HG03108 (cell line): ENCODE measurements around the gene NFU1.
"Not testable (repeated sequence)": the region's sequence is repeated elsewhere in the genome, so short reads cannot be mapped to it uniquely, and the experiment has no call there.

Source experiments
- ATAC-seq: cut with Tn5 transposase; IDR thresholded peaks from one replicate; pipeline ENCODE4 v1.9.1; 2021; ENCODE audit warnings: moderate library complexity; ENCODE audit not compliant: unreplicated experiment

NFU1 gene

GRCh38 chr2:69452687-69453086 is 15.5 kb upstream of the NFU1 start:
- no peak for ATAC-seq

GRCh38 chr2:69450735-69451416 is 13.6 kb upstream of the NFU1 start:
- no peak for ATAC-seq

GRCh38 chr2:69449906-69450305 is 12.7 kb upstream of the NFU1 start:
- ATAC-seq = no peak

- ATAC-seq = not testable (repeated sequence)
Measured at GRCh38 chr2:69443673-69444072, 6.4 kb upstream of the NFU1 start.

- not testable (repeated sequence) for ATAC-seq
Measured at GRCh38 chr2:69439499-69439898, 2.3 kb upstream of the NFU1 start.

- ATAC-seq = no peak
Measured at GRCh38 chr2:69438580-69438979, 1.3 kb upstream of the NFU1 start.

GRCh38 chr2:69437751-69438154 is 518 bp upstream of the NFU1 start:
- no peak for ATAC-seq

- no peak for ATAC-seq
Measured at GRCh38 chr2:69436596-69436937, 668 bp downstream of the NFU1 start.

- ATAC-seq = no peak
Measured at GRCh38 chr2:69434753-69435152, 2.5 kb downstream of the NFU1 start.

GRCh38 chr2:69429491-69430183 is 7.6 kb downstream of the NFU1 start:
- no peak for ATAC-seq

- ATAC-seq = no peak
Measured at GRCh38 chr2:69428981-69429380, 8.3 kb downstream of the NFU1 start.

GRCh38 chr2:69424419-69424818 is 12.8 kb downstream of the NFU1 start:
- no peak for ATAC-seq

GRCh38 chr2:69422198-69422597 is 15.0 kb downstream of the NFU1 start:
- ATAC-seq = no peak

- not testable (repeated sequence) for ATAC-seq
Measured at GRCh38 chr2:69419111-69419510, 18.1 kb downstream of the NFU1 start.

GRCh38 chr2:69416147-69416546 is 21.1 kb downstream of the NFU1 start:
- no peak for ATAC-seq

- ATAC-seq = no peak
Measured at GRCh38 chr2:69411120-69411519, 26.1 kb downstream of the NFU1 start.

GRCh38 chr2:69405306-69405705 is 31.9 kb downstream of the NFU1 start:
- no peak for ATAC-seq

GRCh38 chr2:69400121-69400520 is 37.1 kb downstream of the NFU1 start:
- ATAC-seq = no peak

GRCh38 chr2:69397234-69397633 is 40.0 kb downstream of the NFU1 start:
- ATAC-seq = no peak

GRCh38 chr2:69395866-69396265 is 41.4 kb downstream of the NFU1 start:
- ATAC-seq = no peak

GRCh38 chr2:69393963-69394362 is 43.3 kb downstream of the NFU1 start:
- ATAC-seq = no peak

GRCh38 chr2:69390471-69390870 is 46.8 kb downstream of the NFU1 start:
- no peak for ATAC-seq

- ATAC-seq = no peak
Measured at GRCh38 chr2:69390001-69390400, 47.2 kb downstream of the NFU1 start.
